ENCODE data around the gene EXOC7.

DNA sequence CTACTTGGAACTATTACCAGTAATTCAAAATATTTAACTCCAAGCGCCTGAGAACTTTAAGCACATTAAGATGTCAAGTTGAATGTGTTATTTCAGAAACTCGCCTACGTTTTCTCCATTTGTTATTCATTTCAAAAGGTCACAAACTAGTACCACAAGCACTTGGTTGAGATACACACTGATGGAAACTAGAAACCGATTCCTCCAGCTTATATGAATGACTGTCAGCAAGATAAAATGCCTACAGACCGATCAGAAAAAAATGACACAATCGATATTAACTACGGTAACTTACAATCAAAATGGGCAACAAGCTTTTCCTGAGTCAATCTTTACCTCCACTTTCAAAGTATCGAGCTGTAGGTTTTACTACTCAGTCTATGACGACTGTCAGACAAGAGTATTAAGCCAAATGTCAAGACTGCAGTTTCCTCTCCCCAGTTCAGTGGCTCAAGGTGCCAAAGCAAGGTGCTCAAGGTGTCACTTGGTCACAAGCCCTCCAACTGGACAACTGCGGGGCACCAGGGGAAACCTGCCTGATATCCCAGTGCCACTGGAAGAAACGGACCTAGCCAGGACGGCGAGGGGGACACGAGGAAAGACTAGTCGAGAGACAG lies 31.9 kb downstream of the EXOC7 start:
- TF ChIP-seq EZH2 (IDR thresholded peaks at IDR 0.05; ENCODE audit: borderline replicate concordance, low read depth, low read length, poor library complexity, severe bottlenecking), result no peak
- TF ChIP-seq, protein P1, sequence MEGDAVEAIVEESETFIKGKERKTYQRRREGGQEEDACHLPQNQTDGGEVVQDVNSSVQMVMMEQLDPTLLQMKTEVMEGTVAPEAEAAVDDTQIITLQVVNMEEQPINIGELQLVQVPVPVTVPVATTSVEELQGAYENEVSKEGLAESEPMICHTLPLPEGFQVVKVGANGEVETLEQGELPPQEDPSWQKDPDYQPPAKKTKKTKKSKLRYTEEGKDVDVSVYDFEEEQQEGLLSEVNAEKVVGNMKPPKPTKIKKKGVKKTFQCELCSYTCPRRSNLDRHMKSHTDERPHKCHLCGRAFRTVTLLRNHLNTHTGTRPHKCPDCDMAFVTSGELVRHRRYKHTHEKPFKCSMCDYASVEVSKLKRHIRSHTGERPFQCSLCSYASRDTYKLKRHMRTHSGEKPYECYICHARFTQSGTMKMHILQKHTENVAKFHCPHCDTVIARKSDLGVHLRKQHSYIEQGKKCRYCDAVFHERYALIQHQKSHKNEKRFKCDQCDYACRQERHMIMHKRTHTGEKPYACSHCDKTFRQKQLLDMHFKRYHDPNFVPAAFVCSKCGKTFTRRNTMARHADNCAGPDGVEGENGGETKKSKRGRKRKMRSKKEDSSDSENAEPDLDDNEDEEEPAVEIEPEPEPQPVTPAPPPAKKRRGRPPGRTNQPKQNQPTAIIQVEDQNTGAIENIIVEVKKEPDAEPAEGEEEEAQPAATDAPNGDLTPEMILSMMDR (conservative IDR thresholded peaks at IDR 0.05; ENCODE audit: low read depth, low read length), result no peak

Data from A673 (cell line).